ENCODE measurements around the gene FNIP2.
"Not testable (repeated sequence)": the region's sequence is repeated elsewhere in the genome, so short reads cannot be mapped to it uniquely, and the experiment has no call there.

FNIP2 gene

DNA sequence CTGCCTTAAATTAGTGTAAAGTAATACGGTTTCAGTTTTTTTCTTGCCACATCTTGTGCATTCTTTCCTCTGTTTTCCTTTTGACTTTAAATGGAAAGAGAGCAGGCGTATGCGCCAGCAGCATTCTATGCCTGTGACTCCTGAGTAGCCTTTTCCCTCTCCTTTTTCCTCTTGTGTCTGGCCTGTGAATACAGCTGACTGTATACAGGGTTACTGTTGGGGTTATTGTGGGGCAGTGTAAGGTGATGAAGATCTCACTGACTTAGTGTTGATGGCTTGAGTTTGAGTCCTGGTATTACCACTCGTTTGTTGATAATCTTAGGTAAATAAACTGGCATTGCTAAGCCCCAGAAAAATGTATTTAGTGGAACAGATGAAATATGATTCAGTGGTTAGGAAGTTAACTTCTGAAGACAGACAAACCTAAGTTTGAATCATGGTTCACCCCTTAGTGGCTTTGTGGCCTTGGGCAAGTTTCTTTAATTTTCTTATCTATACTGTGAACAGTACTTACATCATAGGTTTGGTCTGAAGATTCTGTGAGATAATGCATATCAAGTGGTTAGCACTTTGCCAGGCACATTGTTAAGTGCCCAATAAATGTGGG lies 105.1 kb downstream of the FNIP2 start:
- no peak for DNase-seq (ENCODE audit: low read depth, low spot score)
- no peak overlapping the region for H3K4me3 ChIP-seq (ENCODE audit: insufficient read length, low read depth)
- H3K9ac ChIP-seq (ENCODE audit: insufficient read length, low read depth) = no peak overlapping the region
- H3K27me3 ChIP-seq (ENCODE audit: insufficient read depth, insufficient read length) = no peaks in the 10 kb centered on the region
- TF ChIP-seq ZNF274 (IDR thresholded peaks at IDR 0.05; ENCODE audit: low read depth, low read length) = no peak
- no peak for TF ChIP-seq YY1 (IDR thresholded peaks at IDR 0.05; ENCODE audit: insufficient read depth, insufficient read length)
- no peak for TF ChIP-seq SUZ12 (IDR thresholded peaks at IDR 0.05; ENCODE audit: extremely low read depth, insufficient read depth, insufficient read length)
- peaks cover 2% of the 10 kb centered on the region for H3K4me1 ChIP-seq (ENCODE audit: insufficient read depth, insufficient read length)
- H3K9me3 ChIP-seq (ENCODE audit: insufficient read depth, low read length) = no peaks in the 10 kb centered on the region
- peaks cover 13% of the 10 kb centered on the region for H3K36me3 ChIP-seq (ENCODE audit: insufficient read depth, insufficient read length, low read length)

DNA sequence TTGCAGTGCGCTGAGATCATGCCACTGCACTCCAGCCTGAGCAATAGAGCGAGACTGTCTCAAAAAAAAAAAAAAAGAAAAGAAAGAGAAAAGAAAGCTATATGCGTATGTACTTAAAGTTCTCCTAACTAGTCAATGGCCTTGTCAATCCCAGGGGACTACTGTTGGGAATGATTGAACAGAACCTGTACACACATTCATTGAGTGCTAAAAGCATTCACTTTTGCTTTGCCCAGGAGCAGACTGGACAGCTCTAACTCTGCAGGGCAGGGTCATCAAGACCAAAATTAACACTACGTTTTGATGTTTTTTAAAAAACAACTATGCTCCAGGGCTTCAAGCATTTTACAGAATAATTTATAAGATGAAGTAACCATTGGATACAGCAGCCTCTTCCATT lies 106.2 kb downstream of the FNIP2 start:
- TF ChIP-seq SUZ12 (IDR thresholded peaks at IDR 0.05; ENCODE audit: extremely low read depth, insufficient read depth, insufficient read length) = no peak
- TF ChIP-seq ZNF274 (IDR thresholded peaks at IDR 0.05; ENCODE audit: low read depth, low read length) = no peak
- no peak for TF ChIP-seq YY1 (IDR thresholded peaks at IDR 0.05; ENCODE audit: insufficient read depth, insufficient read length)
- H3K36me3 ChIP-seq (ENCODE audit: insufficient read depth, insufficient read length, low read length) = peaks cover 6% of the 10 kb centered on the region
- no peaks in the 10 kb centered on the region for H3K27me3 ChIP-seq (ENCODE audit: insufficient read depth, insufficient read length)
- H3K4me1 ChIP-seq (ENCODE audit: insufficient read depth, insufficient read length) = peaks cover 2% of the 10 kb centered on the region
- no peak overlapping the region for H3K4me3 ChIP-seq (ENCODE audit: insufficient read length, low read depth)
- H3K9ac ChIP-seq (ENCODE audit: insufficient read length, low read depth) = no peak overlapping the region
- H3K9me3 ChIP-seq (ENCODE audit: insufficient read depth, low read length) = no peaks in the 10 kb centered on the region
- no peak for DNase-seq (ENCODE audit: low read depth, low spot score)

DNA sequence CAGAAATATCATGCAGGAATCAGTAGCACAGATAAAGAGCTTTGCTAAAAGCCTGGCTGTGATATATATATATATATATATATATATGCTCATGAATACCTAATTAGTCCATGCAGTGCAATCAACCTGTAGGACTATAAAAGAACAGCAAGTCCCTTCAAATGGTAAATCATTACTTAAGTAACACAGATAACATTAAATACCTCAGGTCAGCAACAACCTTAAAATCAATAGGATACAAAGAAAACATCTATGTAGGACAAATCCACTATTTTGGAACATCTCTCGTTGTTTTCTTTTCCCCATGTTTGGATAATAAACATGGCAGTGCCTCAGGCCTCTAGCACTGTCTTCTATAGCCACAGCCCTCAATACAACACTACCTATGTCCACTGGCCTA lies 106.6 kb downstream of the FNIP2 start:
- Histone ChIP-seq H3K9ac (ENCODE audit: insufficient read length, low read depth) (no peak overlapping the region), H3K4me1 (ENCODE audit: insufficient read depth, insufficient read length) (peaks cover under 1% of the 10 kb centered on the region), H3K9me3 (ENCODE audit: insufficient read depth, low read length) (peaks cover under 1% of the 10 kb centered on the region; the same call in 1 of the 2 replicates), H3K4me3 (ENCODE audit: insufficient read length, low read depth) (no peak overlapping the region), H3K36me3 (ENCODE audit: insufficient read depth, insufficient read length, low read length) (peaks cover 2% of the 10 kb centered on the region), H3K27me3 (ENCODE audit: insufficient read depth, insufficient read length) (no peaks in the 10 kb centered on the region)
- no peak for DNase-seq (ENCODE audit: low read depth, low spot score)
- TF ChIP-seq YY1 (IDR thresholded peaks at IDR 0.05; ENCODE audit: insufficient read depth, insufficient read length) (no peak), SUZ12 (IDR thresholded peaks at IDR 0.05; ENCODE audit: extremely low read depth, insufficient read depth, insufficient read length) (no peak), ZNF274 (IDR thresholded peaks at IDR 0.05; ENCODE audit: low read depth, low read length) (no peak)

DNA sequence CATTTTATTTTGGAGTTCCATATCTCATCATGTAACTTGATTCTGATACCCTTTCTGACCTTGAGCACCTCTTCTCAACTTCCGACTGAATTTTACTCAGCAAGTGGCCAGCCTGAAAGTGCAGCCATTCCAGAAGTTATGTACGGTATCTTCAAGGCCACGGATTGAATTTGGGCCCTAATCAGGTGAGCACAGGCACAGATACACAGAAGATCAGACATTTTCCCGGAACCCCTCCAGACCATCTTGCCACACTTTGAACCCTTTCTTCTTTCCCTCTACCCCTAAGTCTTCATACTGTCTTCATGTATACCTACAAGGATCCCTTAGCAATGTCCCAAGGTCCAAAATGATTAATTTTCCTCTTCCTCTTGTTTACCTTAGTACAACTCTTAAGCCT lies 108.2 kb downstream of the FNIP2 start:
- peaks cover 6% of the 10 kb centered on the region; the same call in 1 of the 2 replicates for H3K9me3 ChIP-seq (ENCODE audit: insufficient read depth, low read length)
- no peaks in the 10 kb centered on the region for H3K36me3 ChIP-seq (ENCODE audit: insufficient read depth, insufficient read length, low read length)
- no peak overlapping the region for H3K4me3 ChIP-seq (ENCODE audit: insufficient read length, low read depth)

DNA sequence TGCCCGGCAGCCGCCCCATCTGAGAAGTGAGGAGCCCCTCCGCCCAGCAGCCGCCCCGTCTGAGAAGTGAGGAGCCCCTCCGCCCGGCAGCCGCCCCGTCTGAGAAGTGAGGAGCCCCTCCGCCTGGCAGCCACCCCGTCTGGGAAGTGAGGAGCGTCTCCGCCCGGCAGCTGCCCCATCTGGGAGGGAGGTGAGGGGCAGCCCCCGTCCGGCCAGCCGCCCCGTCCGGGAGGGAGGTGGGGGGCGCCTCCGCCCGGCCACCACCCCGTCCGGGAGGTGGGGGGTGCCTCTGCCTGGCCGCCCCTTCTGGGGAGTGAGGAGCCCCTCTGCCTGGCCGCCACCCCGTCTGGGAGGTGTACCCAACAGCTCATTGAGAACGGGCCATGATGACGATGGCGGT lies 113.3 kb downstream of the FNIP2 start:
- H3K4me1 ChIP-seq (ENCODE audit: insufficient read depth, insufficient read length); H3K9me3 ChIP-seq (ENCODE audit: insufficient read depth, low read length); H3K4me3 ChIP-seq (ENCODE audit: insufficient read length, low read depth); H3K36me3 ChIP-seq (ENCODE audit: insufficient read depth, insufficient read length, low read length); H3K27me3 ChIP-seq (ENCODE audit: insufficient read depth, insufficient read length); DNase-seq (ENCODE audit: low read depth, low spot score); H3K9ac ChIP-seq (ENCODE audit: insufficient read length, low read depth): not testable (repeated sequence)

More for the DNA sequence above, 108.2 kb downstream of the FNIP2 start:
- no peaks in the 10 kb centered on the region for H3K27me3 ChIP-seq (ENCODE audit: insufficient read depth, insufficient read length)
- H3K4me1 ChIP-seq (ENCODE audit: insufficient read depth, insufficient read length) = no peaks in the 10 kb centered on the region
- no peak for DNase-seq (ENCODE audit: low read depth, low spot score)
- H3K9ac ChIP-seq (ENCODE audit: insufficient read length, low read depth) = no peak overlapping the region
- TF ChIP-seq SUZ12 (IDR thresholded peaks at IDR 0.05; ENCODE audit: extremely low read depth, insufficient read depth, insufficient read length) (no peak), YY1 (IDR thresholded peaks at IDR 0.05; ENCODE audit: insufficient read depth, insufficient read length) (no peak), ZNF274 (IDR thresholded peaks at IDR 0.05; ENCODE audit: low read depth, low read length) (no peak)

DNA sequence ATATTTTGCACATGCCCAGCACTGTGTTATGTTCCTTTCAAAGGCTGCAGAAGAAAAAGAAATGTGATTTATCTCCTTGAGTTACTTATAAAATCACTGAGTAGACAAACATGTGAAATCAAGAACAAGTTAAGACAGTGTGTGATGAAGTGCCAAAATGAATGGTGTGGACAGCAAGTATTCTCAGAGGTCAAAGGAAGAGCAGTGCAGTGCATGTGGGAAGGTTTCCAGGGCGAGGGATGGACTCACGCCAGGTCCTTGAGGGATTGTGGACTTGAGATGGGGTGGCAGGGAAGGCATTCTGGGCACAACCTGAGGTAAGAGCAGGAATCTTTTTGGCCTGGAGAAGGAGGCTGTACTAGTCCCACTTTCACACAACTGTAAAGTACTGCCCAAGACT lies 115.5 kb downstream of the FNIP2 start:
- TF ChIP-seq SUZ12 (IDR thresholded peaks at IDR 0.05; ENCODE audit: extremely low read depth, insufficient read depth, insufficient read length) (no peak), ZNF274 (IDR thresholded peaks at IDR 0.05; ENCODE audit: low read depth, low read length) (no peak)
- no peaks in the 10 kb centered on the region for H3K27me3 ChIP-seq (ENCODE audit: insufficient read depth, insufficient read length)
- no peak overlapping the region for H3K4me3 ChIP-seq (ENCODE audit: insufficient read length, low read depth)
- H3K9me3 ChIP-seq (ENCODE audit: insufficient read depth, low read length) = peaks cover 6% of the 10 kb centered on the region; the same call in 1 of the 2 replicates
- no peaks in the 10 kb centered on the region for H3K36me3 ChIP-seq (ENCODE audit: insufficient read depth, insufficient read length, low read length)
- no peaks in the 10 kb centered on the region for H3K4me1 ChIP-seq (ENCODE audit: insufficient read depth, insufficient read length)
- no peak for DNase-seq (ENCODE audit: low read depth, low spot score)
- H3K9ac ChIP-seq (ENCODE audit: insufficient read length, low read depth) = no peak overlapping the region

DNA sequence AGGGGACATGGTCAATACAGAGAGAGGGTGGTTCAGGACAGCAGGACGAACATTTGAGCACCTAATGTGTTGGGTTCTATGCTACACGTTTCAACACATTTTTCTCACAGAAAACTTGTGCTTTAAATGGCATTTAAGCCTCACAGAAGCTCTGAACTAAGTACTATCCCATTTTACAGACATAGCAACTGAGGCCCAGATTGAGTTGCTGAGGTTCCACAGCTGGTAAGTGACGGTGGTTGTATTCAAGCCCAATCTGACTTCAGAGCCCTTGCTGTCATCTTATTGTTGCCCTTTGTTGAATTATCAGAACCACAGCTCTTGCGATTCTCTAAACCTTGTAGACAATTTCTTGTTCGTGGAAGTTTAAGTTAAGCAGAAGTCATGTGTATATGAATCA lies 116.7 kb downstream of the FNIP2 start:
- peaks cover under 1% of the 10 kb centered on the region for H3K4me1 ChIP-seq (ENCODE audit: insufficient read depth, insufficient read length)
- no peak overlapping the region for H3K4me3 ChIP-seq (ENCODE audit: insufficient read length, low read depth)
- no peak overlapping the region for H3K9ac ChIP-seq (ENCODE audit: insufficient read length, low read depth)
- H3K9me3 ChIP-seq (ENCODE audit: insufficient read depth, low read length) = peaks cover 4% of the 10 kb centered on the region; the same call in 1 of the 2 replicates
- DNase-seq (ENCODE audit: low read depth, low spot score) = no peak
- H3K27me3 ChIP-seq (ENCODE audit: insufficient read depth, insufficient read length) = no peaks in the 10 kb centered on the region
- TF ChIP-seq YY1 (IDR thresholded peaks at IDR 0.05; ENCODE audit: insufficient read depth, insufficient read length) (no peak), SUZ12 (IDR thresholded peaks at IDR 0.05; ENCODE audit: extremely low read depth, insufficient read depth, insufficient read length) (no peak), ZNF274 (IDR thresholded peaks at IDR 0.05; ENCODE audit: low read depth, low read length) (no peak)
- H3K36me3 ChIP-seq (ENCODE audit: insufficient read depth, insufficient read length, low read length) = no peaks in the 10 kb centered on the region
